Testis (tissue), 2 donors: ENCODE measurements around the gene MAPK8IP3.

ENCODE experiments used
- POLR2A ChIP-seq: fragments of 450-650 bp; IDR thresholded peaks from one replicate; pipeline ENCODE4 v1.6.1; 2017; ENCODE audit warnings: antibody characterized with exemption, mild to moderate bottlenecking, moderate library complexity
- TF ChIP-seq, protein P1 (sequence below), 3 experiments: fragments of 450-650 bp in 2 of 3; fragments of 200-600 bp in 1 of 3; sonication (generic) in 1 of 3; IDR thresholded peaks; one replicate each; pipeline ENCODE4 v1.5.1; 2016 to 2019; ENCODE audit warnings: antibody characterized with exemption in 3 of 3, mild to moderate bottlenecking in 2 of 3, moderate library complexity in 1 of 3

DNA sequence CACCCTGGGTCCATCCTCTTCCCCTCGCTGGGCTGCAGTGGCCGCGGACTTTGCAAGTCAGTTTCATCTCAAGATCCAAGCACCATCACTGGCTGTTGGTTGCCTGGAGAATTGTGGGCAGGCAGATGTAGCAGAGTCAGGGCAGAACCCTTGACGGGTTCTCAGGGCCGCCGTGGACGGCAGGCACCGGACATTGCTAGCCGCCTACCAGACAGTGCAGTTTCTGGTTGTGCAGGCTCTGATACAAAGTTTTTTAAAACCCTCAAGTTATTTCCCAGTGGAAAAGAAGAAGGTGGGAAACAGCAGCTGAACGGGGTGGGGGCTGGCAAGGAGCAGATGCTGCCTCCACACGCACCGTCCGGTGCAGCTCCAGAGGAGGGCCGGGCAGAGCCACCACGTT lies 3.4 kb downstream of the MAPK8IP3 start:
- TF ChIP-seq, protein P1, sequence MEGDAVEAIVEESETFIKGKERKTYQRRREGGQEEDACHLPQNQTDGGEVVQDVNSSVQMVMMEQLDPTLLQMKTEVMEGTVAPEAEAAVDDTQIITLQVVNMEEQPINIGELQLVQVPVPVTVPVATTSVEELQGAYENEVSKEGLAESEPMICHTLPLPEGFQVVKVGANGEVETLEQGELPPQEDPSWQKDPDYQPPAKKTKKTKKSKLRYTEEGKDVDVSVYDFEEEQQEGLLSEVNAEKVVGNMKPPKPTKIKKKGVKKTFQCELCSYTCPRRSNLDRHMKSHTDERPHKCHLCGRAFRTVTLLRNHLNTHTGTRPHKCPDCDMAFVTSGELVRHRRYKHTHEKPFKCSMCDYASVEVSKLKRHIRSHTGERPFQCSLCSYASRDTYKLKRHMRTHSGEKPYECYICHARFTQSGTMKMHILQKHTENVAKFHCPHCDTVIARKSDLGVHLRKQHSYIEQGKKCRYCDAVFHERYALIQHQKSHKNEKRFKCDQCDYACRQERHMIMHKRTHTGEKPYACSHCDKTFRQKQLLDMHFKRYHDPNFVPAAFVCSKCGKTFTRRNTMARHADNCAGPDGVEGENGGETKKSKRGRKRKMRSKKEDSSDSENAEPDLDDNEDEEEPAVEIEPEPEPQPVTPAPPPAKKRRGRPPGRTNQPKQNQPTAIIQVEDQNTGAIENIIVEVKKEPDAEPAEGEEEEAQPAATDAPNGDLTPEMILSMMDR (IDR thresholded peaks at IDR 0.05), result no peak
- no peak for TF ChIP-seq POLR2A
